GM18951 (cell line): ENCODE measurements around the gene PIK3C3.
"Not testable (repeated sequence)": the region's sequence is repeated elsewhere in the genome, so short reads cannot be mapped to it uniquely, and the experiment has no call there.

Experiments used
- POLR2A ChIP-seq: IDR thresholded peaks from 4 replicates; pipeline ENCODE4 v1.6.1; 2011; ENCODE audit warnings: mild to moderate bottlenecking; ENCODE audit not compliant: insufficient read length, insufficient read depth; ENCODE audit errors: extremely low read depth
- in situ Hi-C: fragments of 300-500 bp; cut with MboI; formaldehyde crosslinking; loops from one replicate; pipeline ENCODE4 v1.12.0; 2022; ENCODE audit warnings: low sequenced_read_pairs, mixed read lengths, inconsistent platforms; ENCODE audit not compliant: unreplicated experiment

Gene PIK3C3

DNA sequence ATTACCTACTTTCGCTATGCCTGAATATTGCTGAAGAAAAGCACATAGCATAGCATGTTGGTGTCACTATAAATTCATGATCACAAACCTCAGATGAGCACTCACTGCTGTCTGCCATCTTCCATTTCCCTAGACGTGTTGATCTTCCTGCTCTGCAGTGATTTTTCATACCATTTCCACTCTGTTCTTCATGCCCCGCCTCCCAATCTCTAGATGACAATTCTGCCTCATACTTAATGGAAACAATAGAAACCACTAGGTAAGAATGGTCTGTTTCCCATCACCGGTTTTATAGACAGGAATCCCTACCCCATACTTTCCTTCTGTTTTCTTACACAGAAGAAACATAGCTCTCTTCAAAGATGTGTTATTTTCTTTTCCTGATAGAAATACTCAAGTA, 63.8 kb downstream of the PIK3C3 start:
- no peak for TF ChIP-seq POLR2A
- in situ Hi-C loops, result no loop called here

DNA sequence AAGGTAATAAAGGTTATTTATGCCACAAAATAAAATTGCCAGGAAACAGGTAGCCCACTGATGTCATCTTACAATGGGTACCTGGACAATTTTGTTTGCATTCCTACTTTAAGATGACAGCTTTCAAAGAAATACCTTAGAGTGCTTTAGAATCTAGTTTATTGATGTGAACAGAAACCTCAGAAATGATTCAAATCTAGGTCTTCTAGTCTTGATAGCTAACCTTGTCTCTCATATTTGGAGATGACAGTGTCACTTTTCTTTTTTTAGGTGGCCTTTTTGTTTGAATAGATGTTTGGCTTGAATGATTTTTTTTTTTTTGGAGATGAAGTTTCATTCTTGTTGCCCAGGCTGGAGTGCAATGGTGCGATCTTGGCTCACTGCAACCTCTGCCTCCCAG, 69.1 kb downstream of the PIK3C3 start:
- in situ Hi-C loops, result no loop called here
- no peak for TF ChIP-seq POLR2A

DNA sequence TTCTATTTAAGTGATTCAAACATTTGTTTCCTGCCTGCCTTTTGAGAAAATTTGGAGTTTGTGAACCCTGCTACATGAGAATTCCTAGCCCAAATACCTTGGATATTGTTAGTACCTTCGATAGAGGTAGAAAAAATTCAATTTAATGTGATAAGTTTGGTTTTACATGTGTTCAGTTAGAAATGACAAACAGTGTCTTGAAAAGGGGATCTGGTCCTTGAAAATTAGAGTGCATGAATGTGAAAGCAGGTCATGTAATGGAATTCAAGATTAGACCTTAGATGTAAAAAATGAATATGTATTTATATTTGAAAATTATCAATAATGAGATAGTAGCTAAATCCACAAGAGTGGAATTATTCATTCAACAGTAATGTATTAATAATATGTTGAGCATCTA, 70.5 kb downstream of the PIK3C3 start:
- TF ChIP-seq POLR2A, result no peak
- in situ Hi-C loops, result no loop called here

DNA sequence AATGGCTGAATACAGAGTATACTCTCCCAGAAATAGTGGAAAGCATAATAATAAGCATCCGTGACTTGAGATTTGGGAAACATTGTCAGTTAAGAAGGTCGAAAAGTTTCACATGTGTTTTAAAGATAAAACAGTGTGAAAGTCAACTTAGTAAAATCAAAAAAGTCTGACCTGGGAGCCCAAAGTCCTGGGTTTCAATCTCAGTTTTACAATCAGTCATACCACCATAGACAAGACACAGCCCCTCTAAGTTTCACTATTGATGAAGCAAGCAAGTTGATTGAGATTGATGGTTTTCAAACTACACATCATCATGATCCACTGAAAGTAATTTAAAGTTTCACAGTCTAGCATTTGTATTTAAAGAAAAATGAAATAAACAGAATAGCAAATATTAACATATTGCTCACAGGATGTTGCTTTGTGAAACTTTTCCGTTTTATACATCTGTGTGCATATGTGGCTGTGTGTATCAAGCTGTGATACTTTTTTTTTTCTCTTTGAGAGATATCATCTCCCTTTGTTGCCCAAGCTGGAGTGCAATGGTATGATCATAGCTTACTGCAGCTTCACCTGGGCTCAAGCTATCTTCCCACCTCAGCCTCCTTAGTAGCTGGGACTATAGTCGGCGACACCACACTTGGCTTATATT, 71.1 kb downstream of the PIK3C3 start:
- no peak for TF ChIP-seq POLR2A
- in situ Hi-C loops, result no loop called here

DNA sequence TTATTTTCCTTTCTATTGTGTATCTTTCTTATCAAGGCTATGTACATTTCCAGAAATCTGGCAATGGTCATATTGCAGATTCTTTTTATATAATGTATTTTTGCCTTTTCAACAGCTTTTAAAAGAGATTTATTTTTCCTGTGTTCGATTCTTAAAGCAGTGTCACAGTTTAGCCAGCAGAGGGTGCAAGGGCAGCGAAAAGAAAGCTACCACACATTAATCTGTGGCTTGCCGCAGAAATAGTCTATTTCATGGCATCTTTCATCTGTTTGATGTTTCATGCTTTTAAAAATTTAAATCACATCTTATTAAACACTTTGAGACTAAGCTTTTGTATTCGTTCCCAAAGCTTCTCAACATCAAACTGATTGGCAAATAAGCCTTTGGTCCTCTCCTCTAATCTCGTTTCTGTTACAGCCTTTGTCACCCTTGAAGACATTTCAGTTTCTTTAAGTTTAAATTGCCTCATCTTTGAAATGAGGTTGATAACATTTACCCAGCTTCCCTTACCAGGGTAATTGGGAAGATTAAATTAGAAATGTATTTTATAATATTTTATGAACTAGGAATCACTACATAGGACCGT, 73.3 kb downstream of the PIK3C3 start:
- no peak for TF ChIP-seq POLR2A
- in situ Hi-C loops, result no loop called here

DNA sequence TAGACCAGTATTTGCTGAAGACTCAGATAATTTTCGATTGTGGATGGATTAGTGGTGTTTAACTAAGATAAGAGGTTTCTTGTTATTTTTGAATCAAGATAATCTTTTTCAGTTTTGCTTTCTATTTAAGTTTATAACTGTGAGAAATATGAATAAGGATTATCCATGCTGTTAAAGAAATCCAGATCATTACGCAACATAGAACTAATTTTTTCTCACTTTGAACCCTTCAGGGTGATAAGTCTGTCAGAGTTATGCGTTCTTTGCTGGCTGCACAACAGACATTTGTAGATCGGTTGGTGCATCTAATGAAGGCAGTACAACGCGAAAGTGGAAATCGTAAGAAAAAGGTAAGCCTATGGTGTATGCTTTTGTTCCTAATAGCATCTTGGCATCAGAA, 74.1 kb downstream of the PIK3C3 start:
- TF ChIP-seq POLR2A, result no peak
- in situ Hi-C loops, result no loop called here

DNA sequence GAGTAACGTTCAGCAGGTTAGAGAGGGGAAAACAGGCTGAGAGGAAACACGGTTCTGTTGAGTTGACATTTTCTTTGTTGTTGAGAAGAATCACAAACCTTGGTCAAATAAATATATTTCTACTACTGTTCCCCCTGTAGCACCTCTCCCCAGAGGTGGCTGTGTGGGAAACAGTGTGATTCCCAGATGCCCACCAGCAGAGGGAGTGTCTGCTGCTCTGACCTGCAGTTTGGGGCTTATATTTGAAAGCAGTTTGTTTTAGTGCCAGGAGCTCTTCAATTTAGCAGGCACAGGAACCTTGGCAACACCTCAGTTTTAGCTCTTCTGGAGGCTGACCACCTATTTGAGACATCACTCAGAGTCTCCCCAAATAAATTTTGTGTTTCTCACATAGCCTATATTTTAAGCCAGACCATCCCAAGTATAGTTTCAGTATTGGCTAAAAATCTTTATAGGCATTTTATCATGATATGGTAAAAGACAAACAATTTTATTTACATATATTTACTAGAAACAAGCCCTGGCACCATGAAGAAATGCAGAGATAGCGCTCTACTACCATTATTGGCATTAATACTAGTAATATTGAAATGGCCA, 75.7 kb downstream of the PIK3C3 start:
- TF ChIP-seq POLR2A, result no peak
- in situ Hi-C loops, result no loop called here

DNA sequence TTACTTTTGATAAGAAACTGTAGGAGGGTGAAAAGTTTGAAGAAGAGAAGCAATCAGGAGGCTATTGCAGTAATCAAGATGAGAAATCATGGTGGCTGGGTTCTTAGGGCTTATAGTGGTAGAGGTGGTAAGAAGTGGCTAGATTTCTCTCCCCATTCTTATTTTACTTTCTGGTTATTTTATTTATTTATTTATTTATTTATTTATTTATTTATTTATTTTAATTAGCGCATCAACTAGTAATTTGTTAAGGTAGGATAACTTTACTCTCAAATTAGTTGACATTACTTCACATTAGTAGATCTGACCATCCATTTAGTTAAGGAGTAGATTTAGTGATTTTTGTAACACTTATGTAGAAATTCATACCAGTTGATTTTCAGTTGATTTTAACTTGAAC, 77.4 kb downstream of the PIK3C3 start:
- no peak for TF ChIP-seq POLR2A
- in situ Hi-C loops, result no loop called here

DNA sequence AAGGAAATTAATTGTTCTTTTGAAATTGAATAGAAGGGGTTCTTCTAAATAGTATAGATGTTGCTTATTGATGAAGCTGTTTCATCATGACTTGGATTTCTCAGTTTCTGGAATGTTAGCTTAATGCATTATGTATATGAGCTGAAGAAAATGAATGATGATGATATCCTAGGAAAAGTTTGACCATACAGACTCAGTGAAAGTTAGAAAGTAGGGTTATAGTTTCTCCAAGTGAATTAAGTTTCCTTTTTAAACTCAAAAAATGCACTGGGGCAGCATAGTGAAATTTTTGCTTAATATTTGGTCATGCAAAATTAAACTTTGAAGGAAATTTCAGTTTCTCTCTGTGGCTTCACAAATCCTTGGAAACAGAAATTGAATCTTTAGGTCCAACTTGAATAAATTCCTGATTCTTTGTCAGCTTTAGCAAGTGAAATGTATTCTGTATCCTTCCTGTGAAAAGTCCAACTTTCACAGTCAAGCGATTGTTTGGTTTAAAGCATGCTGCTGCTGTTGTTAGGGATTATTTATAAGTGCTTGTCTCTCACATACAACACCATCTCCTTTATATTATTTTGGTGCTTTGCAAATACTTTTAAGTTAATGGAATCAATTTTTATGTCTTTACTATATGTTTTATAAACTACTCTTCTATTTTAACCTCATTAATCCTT, 78.2 kb downstream of the PIK3C3 start:
- no peak for TF ChIP-seq POLR2A
- in situ Hi-C loops, result no loop called here

DNA sequence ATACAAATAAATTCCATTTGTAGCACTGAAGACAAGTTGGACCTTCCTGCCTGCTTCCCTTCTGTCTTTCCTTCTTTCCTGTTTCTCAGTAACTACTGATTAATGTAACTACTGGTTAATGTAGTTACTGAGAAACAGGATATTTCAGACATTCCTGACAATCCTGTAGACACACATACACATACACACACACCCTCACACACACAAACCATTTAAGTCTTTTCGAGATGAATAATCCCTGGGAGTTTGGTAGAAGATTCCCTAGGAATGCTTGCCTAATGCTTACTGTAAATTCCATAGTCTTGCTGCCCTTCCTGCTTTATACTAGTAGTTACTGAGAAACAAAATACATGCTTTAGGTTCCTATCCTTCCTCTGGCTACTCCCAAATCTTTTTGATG, 83.9 kb downstream of the PIK3C3 start:
- in situ Hi-C loops, result no loop called here
- no peak for TF ChIP-seq POLR2A

DNA sequence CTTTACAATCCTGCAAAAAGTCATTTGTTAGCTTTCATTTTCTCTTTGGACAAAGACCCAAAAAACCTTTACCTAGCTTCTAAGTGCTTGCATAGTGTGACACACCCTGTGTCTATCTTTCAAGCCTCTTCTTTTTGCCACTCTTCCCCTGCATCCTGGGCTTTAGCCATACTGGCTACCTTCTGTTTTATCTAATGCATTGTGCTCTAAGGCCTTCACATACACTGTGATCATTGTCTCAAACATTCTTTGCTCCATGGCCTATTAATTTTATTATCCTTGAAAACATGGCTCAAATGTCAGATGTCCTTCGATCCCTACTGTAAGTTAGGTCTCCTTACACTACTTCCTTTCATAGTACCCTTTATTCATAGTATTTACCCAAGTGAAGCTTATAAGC, 84.4 kb downstream of the PIK3C3 start:
- no peak for TF ChIP-seq POLR2A
- in situ Hi-C loops, result no loop called here

DNA sequence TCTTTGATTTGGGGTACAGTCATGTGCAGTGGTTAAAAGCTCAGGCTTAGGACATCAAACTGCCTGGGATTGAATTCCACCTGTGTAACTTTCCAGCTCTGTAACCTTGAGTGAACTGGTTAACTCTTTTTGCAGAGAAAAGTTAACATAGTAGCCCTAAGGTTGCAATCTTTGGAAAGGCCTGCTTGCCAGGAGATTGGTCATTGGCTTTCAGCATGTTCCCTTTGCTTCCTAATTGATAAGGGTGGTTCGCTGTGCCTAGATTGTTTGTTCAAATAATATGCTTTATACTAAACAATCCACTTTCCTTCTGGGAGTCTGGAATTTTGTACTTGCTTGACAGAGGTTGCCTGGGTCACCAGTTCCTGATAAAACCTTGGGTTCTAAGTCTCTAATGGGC, 86.8 kb downstream of the PIK3C3 start:
- in situ Hi-C loops, result no loop called here
- no peak for TF ChIP-seq POLR2A

DNA sequence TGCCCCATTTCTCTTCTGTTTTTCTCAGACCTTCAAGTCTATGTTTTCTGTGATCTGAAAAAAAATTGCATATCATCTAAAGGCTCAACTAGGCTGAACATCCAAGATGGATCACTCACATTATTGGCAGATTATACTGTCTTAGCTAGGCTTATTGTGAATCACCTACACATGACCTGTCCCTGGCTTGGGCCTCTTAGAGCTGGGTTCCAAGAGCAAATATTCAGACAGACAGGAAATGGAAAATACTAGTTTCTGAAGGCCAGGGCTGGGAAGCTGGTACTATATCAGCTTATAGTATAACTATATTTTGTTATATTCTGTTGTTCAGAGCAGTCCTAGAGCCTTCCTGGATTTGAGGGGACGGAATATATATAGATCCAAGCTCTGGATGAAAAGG, 90.3 kb downstream of the PIK3C3 start:
- TF ChIP-seq POLR2A, result no peak
- in situ Hi-C loops, result no loop called here

DNA sequence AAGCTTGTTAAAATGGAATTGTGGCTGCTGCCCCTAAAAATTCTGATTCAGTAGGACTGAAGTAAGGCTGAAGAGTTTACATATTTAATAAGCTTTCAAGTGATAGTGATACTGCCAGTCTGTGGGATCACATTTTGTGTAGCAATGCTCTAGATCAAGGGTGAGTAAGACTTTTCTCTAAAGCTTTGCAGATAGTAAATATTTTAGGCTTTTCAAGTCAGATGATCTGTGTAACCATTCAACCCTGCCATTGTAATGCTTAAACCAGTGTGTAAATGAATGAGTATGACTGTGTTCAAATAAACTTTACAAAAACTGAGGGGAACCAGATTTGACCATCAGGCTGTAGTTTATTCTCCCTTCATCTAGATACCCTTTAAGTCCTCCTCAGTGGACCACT, 92.7 kb downstream of the PIK3C3 start:
- in situ Hi-C loops, result no loop called here
- TF ChIP-seq POLR2A, result no peak

DNA sequence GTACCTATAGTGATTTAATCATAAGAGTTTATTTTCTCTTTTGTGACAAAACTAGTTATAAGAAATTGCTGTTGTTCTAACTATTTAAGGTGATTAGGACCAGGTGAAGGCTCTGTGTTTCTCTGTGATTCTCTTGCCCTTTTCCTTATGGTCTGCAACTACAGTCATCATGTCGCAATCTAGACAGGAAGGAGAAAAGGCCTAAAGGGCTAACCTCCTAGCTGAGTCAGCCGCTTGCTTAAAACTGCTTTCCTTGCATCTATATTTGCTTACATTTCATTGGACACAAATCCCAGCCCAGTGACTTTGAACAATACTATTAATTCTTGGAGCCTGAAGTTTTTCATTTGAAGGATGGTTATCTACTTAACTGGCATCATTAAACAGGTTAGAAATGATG, 93.1 kb downstream of the PIK3C3 start:
- TF ChIP-seq POLR2A, result no peak
- in situ Hi-C loops, result no loop called here

DNA sequence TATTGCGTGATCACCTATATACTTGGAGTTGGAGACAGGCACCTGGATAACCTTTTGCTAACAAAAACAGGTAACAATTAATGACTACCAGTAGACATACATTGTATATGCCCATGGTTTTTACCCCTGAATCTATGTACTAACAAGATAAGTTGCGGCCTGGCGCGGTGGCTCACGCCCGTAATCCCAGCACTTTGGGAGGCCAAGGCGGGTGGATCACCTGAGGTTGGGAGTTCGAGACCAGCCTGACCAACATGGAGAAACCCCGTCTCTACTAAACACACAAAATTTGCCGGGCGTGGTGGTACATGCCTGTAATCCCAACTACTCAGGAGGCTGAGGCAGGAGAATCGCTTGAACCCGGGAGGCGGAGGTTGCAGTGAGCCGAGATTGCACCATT, 94.5 kb downstream of the PIK3C3 start:
- in situ Hi-C loops, result not testable (repeated sequence)
